CD14-positive monocyte (primary cell): ENCODE results near the gene SH3BP5L. TPM values are rescaled to one million over a fixed set of nuclear protein-coding genes. Genes with fewer than 3 reads are reported as not detected.
A peak's percentile ranks its signal among the peaks of the same experiment; 100 is the strongest.

Experiments used
- DNase-seq, 3 donors: peaks; one replicate each; pipeline ENCODE4 v3.0.0-alpha.2; 2011 to 2022
- H2AFZ ChIP-seq: 2 replicates; pipeline ENCODE4 v1.6.0; 2012; ENCODE audit warnings: mild to moderate bottlenecking, low read depth, low read length, inconsistent platforms; ENCODE audit not compliant: insufficient read depth, poor library complexity, severe bottlenecking
- H3K27ac ChIP-seq, 2 donors: 1 replicate in 1 of 2; 2 replicates in 1 of 2; pipeline ENCODE4 v1.5.1; 2012 to 2013; ENCODE audit warnings: low read length in 2 of 2, control low read depth in 1 of 2, inconsistent platforms in 1 of 2, low read depth in 1 of 2, mild to moderate bottlenecking in 1 of 2
- H3K27me3 ChIP-seq, 2 donors: one replicate each; pipeline versions ENCODE4 v1.6.0 to v1.6.1; 2011 to 2013; ENCODE audit warnings: low read length in 2 of 2; ENCODE audit not compliant: control insufficient read depth in 2 of 2, insufficient read depth in 2 of 2
- H3K36me3 ChIP-seq, 2 donors: replicated peaks in 1 of 2; 1 replicate in 1 of 2; 2 replicates in 1 of 2; pipeline versions ENCODE4 v1.5.1 to v1.6.1; 2012 to 2013; ENCODE audit warnings: low read length in 2 of 2, control low read depth in 1 of 2, inconsistent platforms in 1 of 2, mild to moderate bottlenecking in 1 of 2; ENCODE audit not compliant: insufficient read depth in 2 of 2, control insufficient read depth in 1 of 2
- H3K4me1 ChIP-seq, 2 donors: 1 replicate in 1 of 2; 2 replicates in 1 of 2; pipeline versions ENCODE4 v1.5.1 to v1.6.1; 2012 to 2013; ENCODE audit warnings: low read length in 2 of 2, control low read depth in 1 of 2, inconsistent platforms in 1 of 2, mild to moderate bottlenecking in 1 of 2, moderate library complexity in 1 of 2; ENCODE audit not compliant: insufficient read depth in 2 of 2, control insufficient read depth in 1 of 2
- H3K4me2 ChIP-seq: replicated peaks from 2 replicates; pipeline ENCODE3; 2012; ENCODE audit warnings: low read length, moderate library complexity, mild to moderate bottlenecking; ENCODE audit not compliant: poor library complexity, severe bottlenecking; ENCODE audit errors: extremely low read depth
- H3K4me3 ChIP-seq, 3 experiments: fragments of 200-600 bp in 1 of 3; sonication (generic) in 1 of 3; replicated peaks in 1 of 3; 1 replicate in 2 of 3; 2 replicates in 1 of 3; pipeline ENCODE4 v1.5.1; 2011 to 2013; ENCODE audit warnings: low read length in 3 of 3, mild to moderate bottlenecking in 3 of 3, control low read depth in 2 of 3, low read depth in 2 of 3, inconsistent platforms in 1 of 3, moderate library complexity in 1 of 3
- H3K79me2 ChIP-seq: 2 replicates; pipeline ENCODE4 v1.6.0; 2012; ENCODE audit warnings: mild to moderate bottlenecking, control low read depth, inconsistent platforms, low read length, moderate library complexity; ENCODE audit not compliant: insufficient read depth
- H3K9ac ChIP-seq: 2 replicates; pipeline ENCODE4 v1.6.0; 2017; ENCODE audit warnings: low read length, mild to moderate bottlenecking; ENCODE audit not compliant: insufficient read depth, poor library complexity, severe bottlenecking
- H3K9me3 ChIP-seq, 2 donors: replicated peaks in 1 of 2; 1 replicate in 1 of 2; 2 replicates in 1 of 2; pipeline versions ENCODE4 v1.5.1 to v1.6.1; 2012 to 2013; ENCODE audit warnings: low read length in 2 of 2, control low read depth in 1 of 2; ENCODE audit not compliant: control insufficient read depth in 1 of 2, insufficient read depth in 1 of 2
- H4K20me1 ChIP-seq: 2 replicates; pipeline ENCODE4 v1.6.0; 2012; ENCODE audit warnings: mild to moderate bottlenecking, low read length, control low read depth, moderate library complexity; ENCODE audit not compliant: insufficient read depth
- H3K27ac Mint-ChIP-seq, 7 donors: one replicate each; pipeline ENCODE4 v1.8.0; 2020; ENCODE audit warnings: mild to moderate bottlenecking in 7 of 7, mixed read lengths in 7 of 7, moderate library complexity in 6 of 7, inconsistent platforms in 2 of 7
- H3K27me3 Mint-ChIP-seq, 3 donors: one replicate each; pipeline ENCODE4 v1.8.0; 2021 to 2022; ENCODE audit warnings: low read depth in 3 of 3, mild to moderate bottlenecking in 3 of 3, mixed read lengths in 3 of 3, moderate library complexity in 3 of 3, inconsistent platforms in 1 of 3
- H3K36me3 Mint-ChIP-seq, 2 donors: one replicate each; pipeline ENCODE4 v1.8.0; 2020; ENCODE audit warnings: mixed read lengths in 2 of 2, inconsistent platforms in 1 of 2, mild to moderate bottlenecking in 1 of 2
- H3K4me1 Mint-ChIP-seq: one replicate; pipeline ENCODE4 v1.8.0; 2020; ENCODE audit warnings: mild to moderate bottlenecking, mixed read lengths
- H3K4me3 Mint-ChIP-seq, 2 donors: one replicate each; pipeline ENCODE4 v1.8.0; 2020; ENCODE audit warnings: mild to moderate bottlenecking in 2 of 2, mixed read lengths in 2 of 2, moderate library complexity in 1 of 2
- H3K9me3 Mint-ChIP-seq, 7 donors: one replicate each; pipeline ENCODE4 v1.8.0; 2020 to 2022; ENCODE audit warnings: mixed read lengths in 7 of 7, mild to moderate bottlenecking in 6 of 7, moderate library complexity in 6 of 7, inconsistent platforms in 2 of 7
- WGBS: methylation state at CpG from one replicate; pipeline ENCODE4 v1.1.5; 2013; ENCODE audit warnings: missing lambda C conversion rate; ENCODE audit not compliant: insufficient coverage; 5-methylcytosine and 5-hydroxymethylcytosine counted together
- intact Hi-C, 2 donors: fragments of 100-400 bp; cut with micrococcal nuclease; formaldehyde crosslinking; loops; one replicate each; pipeline versions ENCODE4 v1.15.0 to v1.15.1; 2023
- polyA plus RNA-seq, 3 donors: library from polyadenylated mRNA; depleted of rRNA in 1 of 3; unstranded in 2 of 3; stranded (reverse) in 1 of 3; fragments of 300-500 nt in 2 of 3; fragments of >200 nt in 1 of 3; fragmentation: Illumina TruSeq in 2 of 3; gene quantifications; 1 replicate in 2 of 3; 2 replicates in 1 of 3; pipeline ENCODE4 v1.2.3, GENCODE V29; 2012 to 2021
- TF ChIP-seq, protein P1 (sequence below): fragments of 200-600 bp; IDR thresholded peaks from one replicate; pipeline ENCODE4 v1.8.0; 2022; ENCODE audit warnings: antibody characterized with exemption, mild to moderate bottlenecking

The SH3BP5L gene
- polyA plus RNA-seq, 3 donors, result 4.0 to 15.7 (median 4.3) TPM

DNA sequence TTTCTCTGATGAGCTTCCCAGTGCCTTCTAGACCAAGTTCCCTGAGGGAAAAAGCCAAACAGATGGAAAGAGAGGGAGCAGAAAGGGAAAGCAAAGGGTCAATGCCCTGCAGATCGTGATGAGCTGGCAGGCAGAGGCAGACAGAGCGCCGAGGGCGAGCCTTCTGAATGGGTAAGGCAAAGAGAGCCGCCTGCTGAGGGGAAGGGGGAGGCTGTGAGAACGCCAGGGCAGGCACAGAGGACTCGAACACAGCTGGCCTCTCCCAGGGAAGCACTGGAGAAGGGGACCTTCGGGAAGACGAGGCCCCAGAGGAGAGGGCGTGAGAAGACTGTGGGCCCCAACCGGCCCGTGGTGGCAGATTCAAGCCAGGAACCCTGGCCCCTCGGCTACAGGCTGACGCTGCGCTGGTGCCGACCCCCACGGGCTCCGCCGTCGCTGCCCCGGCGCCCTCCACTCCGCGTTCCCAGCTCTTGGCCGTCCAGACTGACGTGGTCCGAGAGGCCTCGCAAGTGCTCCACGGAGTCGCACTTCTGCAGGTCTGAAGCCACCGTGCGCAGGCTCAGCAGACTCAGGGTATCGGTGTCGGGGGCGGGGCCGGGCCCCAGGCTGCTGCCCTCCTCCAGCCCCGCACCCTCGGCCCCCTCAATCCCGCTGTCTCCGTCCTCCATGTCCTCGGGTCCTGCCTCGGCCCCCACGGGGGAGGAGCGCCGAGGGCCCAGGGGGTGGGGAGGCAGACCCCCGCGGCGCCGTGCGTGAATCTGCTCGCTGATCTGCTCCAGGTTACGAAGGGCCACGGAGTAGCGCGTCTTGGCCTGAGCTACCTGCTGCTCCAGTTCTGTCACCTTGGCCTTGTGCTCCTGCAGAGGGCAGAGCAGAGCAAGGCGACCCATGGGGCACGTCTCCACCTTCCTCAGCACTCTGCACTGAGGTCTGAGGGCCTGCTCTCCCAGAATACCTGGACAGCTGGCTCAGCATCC is 13.9 kb downstream of the SH3BP5L start:
- Histone ChIP-seq H3K4me2 (no peak overlapping the region), H3K27ac (peak overlapping the region; percentile 6 to 65), H3K9me3 (no peaks in the 10 kb centered on the region), H4K20me1 (peaks cover 7% of the 10 kb centered on the region), H3K79me2 (peaks cover 9% of the 10 kb centered on the region), H2AFZ (no peak overlapping the region), H3K4me3 (no peak overlapping the region), H3K36me3 (peaks cover 47 to 60% of the 10 kb centered on the region in 2 donors), H3K4me1 (peaks cover 54 to 56% of the 10 kb centered on the region in 2 donors), H3K9ac (no peak overlapping the region), H3K27me3 (no peaks in the 10 kb centered on the region)
- DNase-seq, result no peak
- WGBS, result 93% methylated on average over 57 of the region's 57 CpGs
- Mint-ChIP-seq H3K4me1 (peaks cover 56% of the 10 kb centered on the region), H3K9me3 (no peaks in the 10 kb centered on the region), H3K36me3 (peaks cover 55 to 65% of the 10 kb centered on the region in 2 donors), H3K27me3 (peaks cover 0 to 3% (median 0%) of the 10 kb centered on the region in 3 donors), H3K27ac (peak overlapping the region; percentile 5 to 84 (median 70)), H3K4me3 (no peak overlapping the region)
- intact Hi-C loops, result no loop called here
- TF ChIP-seq, protein P1, sequence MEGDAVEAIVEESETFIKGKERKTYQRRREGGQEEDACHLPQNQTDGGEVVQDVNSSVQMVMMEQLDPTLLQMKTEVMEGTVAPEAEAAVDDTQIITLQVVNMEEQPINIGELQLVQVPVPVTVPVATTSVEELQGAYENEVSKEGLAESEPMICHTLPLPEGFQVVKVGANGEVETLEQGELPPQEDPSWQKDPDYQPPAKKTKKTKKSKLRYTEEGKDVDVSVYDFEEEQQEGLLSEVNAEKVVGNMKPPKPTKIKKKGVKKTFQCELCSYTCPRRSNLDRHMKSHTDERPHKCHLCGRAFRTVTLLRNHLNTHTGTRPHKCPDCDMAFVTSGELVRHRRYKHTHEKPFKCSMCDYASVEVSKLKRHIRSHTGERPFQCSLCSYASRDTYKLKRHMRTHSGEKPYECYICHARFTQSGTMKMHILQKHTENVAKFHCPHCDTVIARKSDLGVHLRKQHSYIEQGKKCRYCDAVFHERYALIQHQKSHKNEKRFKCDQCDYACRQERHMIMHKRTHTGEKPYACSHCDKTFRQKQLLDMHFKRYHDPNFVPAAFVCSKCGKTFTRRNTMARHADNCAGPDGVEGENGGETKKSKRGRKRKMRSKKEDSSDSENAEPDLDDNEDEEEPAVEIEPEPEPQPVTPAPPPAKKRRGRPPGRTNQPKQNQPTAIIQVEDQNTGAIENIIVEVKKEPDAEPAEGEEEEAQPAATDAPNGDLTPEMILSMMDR, result peak; percentile 11

DNA sequence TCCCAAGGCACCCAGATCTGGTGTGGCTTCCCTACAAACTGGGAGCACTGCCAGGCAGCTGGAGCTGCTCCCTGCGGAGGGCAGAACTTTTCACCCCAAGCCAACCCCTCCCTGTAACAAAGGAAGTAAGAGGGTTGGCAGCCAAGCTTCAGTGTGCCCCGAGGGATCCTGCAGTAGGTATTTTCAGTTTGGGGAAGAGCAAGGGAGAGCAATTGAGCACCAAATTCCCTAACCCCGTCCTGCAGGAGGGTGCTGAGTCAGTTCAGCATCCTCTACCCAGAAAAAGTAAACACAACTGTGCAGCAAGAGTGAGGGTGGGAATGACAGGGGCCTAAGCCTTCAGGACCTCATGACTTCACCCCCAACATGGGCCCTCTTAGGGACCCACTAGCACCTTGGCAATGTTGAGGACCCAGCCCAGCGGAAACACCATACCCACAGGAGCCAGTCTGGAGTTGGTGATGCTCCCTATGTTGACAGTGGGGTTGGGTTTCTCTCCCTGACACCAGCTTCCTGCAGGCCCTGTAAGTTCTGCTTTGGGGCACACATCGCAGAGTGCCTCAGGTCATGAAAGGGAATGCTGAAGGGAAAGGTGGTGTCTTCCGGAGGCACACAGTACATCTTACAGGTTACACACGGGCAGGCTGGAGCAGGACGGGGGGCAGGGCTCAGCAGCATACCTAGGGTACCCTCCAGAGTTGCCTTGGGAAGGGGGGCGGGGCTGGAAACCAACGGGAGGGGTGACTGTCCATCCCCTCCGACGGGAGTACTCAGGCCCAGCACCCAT is 14.8 kb downstream of the SH3BP5L start:
- 73% methylated on average over 4 of the region's 12 CpGs for WGBS
- Histone ChIP-seq H3K4me1 (peaks cover 54 to 56% of the 10 kb centered on the region in 2 donors), H3K36me3 (peaks cover 43 to 54% of the 10 kb centered on the region in 2 donors), H3K9ac (no peak overlapping the region), H2AFZ (no peak overlapping the region), H3K27me3 (no peaks in the 10 kb centered on the region), H4K20me1 (no peaks in the 10 kb centered on the region), H3K9me3 (no peaks in the 10 kb centered on the region), H3K4me3 (peak overlapping the region in 1 of 3 experiments; percentile 45), H3K79me2 (peaks cover 4% of the 10 kb centered on the region), H3K27ac (peak overlapping the region; percentile 33 to 65), H3K4me2 (peak overlapping the region; percentile 41)
- Mint-ChIP-seq H3K4me3 (peak overlapping the region in 1 of 2 donors; percentile 23), H3K4me1 (peaks cover 56% of the 10 kb centered on the region), H3K36me3 (peaks cover 47 to 57% of the 10 kb centered on the region in 2 donors), H3K9me3 (no peaks in the 10 kb centered on the region), H3K27ac (peak overlapping the region; percentile 32 to 83 (median 74)), H3K27me3 (peaks cover 0 to 1% (median 0%) of the 10 kb centered on the region in 3 donors)
- intact Hi-C loops, result no loop called here
- TF ChIP-seq, protein P1, result no peak
- no peak for DNase-seq
